IMR-90 (cell line): ENCODE results near the gene USP51. TPM values are rescaled to one million over a fixed set of nuclear protein-coding genes. Genes with fewer than 3 reads are reported as not detected.

Experiments
- ATAC-seq: fragments of 200-7000 bp; cut with Tn5 transposase; 2 replicates; pipeline ENCODE4 v1.9.1; 2020; ENCODE audit warnings: low read depth, mild to moderate bottlenecking, moderate library complexity
- BruUV-seq: library from RNA; stranded (reverse); fragments of 400-500 nt; replicated peaks from 2 replicates; lab custom pipeline; 2021; lab: Mats Ljungman, UMichigan
- CTCF ChIA-PET: fragments of 300-600 bp; formaldehyde crosslinking; extraction: SDS; loops from one replicate; lab custom pipeline; 2021; ENCODE audit warnings: antibody characterized with exemption; lab: Yijun Ruan, JAX
- POLR2A ChIA-PET: fragments of 300-600 bp; sonication (Branson Sonifier 250); formaldehyde crosslinking; loops from one replicate; lab custom pipeline; 2022; ENCODE audit warnings: antibody characterized with exemption; ENCODE audit not compliant: unreplicated experiment; lab: Charles Lee
- DNase-seq: peaks from one replicate; pipeline ENCODE4 v3.0.0; 2013
- H2AFZ ChIP-seq: replicated peaks from 2 replicates; pipeline ENCODE3; 2013; ENCODE audit warnings: low read length, mild to moderate bottlenecking; ENCODE audit not compliant: poor library complexity
- H2AK5ac ChIP-seq: 2 replicates; pipeline ENCODE4 v1.6.1; 2013; ENCODE audit warnings: low read depth, low read length, inconsistent platforms
- H2AK9ac ChIP-seq: replicated peaks from 2 replicates; pipeline ENCODE3; 2013; ENCODE audit warnings: mild to moderate bottlenecking, low read depth, low read length, moderate library complexity; ENCODE audit not compliant: poor library complexity
- H2BK120ac ChIP-seq: 2 replicates; pipeline ENCODE4 v1.6.1; 2013; ENCODE audit warnings: low read depth, low read length, inconsistent platforms
- H2BK15ac ChIP-seq: 3 replicates; pipeline ENCODE4 v1.6.1; 2013; ENCODE audit warnings: low read depth, low read length, inconsistent platforms
- H2BK20ac ChIP-seq: 2 replicates; pipeline ENCODE4 v1.6.1; 2013; ENCODE audit warnings: low read depth, mild to moderate bottlenecking, inconsistent platforms, low read length, moderate library complexity
- H2BK5ac ChIP-seq: 2 replicates; pipeline ENCODE4 v1.6.1; 2013; ENCODE audit warnings: mild to moderate bottlenecking, low read depth, low read length, inconsistent platforms; ENCODE audit not compliant: poor library complexity, severe bottlenecking
- H3K14ac ChIP-seq: replicated peaks from 2 replicates; pipeline ENCODE4 v1.6.1; 2013; ENCODE audit warnings: low read depth, low read length, inconsistent platforms
- H3K18ac ChIP-seq: 2 replicates; pipeline ENCODE4 v1.6.1; 2013; ENCODE audit warnings: low read depth, low read length, control low read depth
- H3K23ac ChIP-seq: 2 replicates; pipeline ENCODE4 v1.6.1; 2013; ENCODE audit warnings: low read depth, low read length, inconsistent platforms
- H3K27ac ChIP-seq: 2 replicates; pipeline ENCODE4 v1.5.1; 2013; ENCODE audit warnings: mild to moderate bottlenecking, control low read depth, low read length; ENCODE audit not compliant: insufficient read depth
- H3K27me3 ChIP-seq: 2 replicates; pipeline ENCODE4 v1.6.1; 2013; ENCODE audit warnings: low read length; ENCODE audit not compliant: control insufficient read depth, insufficient read depth
- H3K36me3 ChIP-seq: 2 replicates; pipeline ENCODE4 v1.6.1; 2013; ENCODE audit warnings: low read length, mixed read lengths; ENCODE audit not compliant: control insufficient read depth, insufficient read depth
- H3K4ac ChIP-seq: 2 replicates; pipeline ENCODE4 v1.6.1; 2013; ENCODE audit warnings: low read depth, low read length, inconsistent platforms
- H3K4me1 ChIP-seq: 2 replicates; pipeline ENCODE4 v1.6.1; 2013; ENCODE audit warnings: low read length, mixed read lengths; ENCODE audit not compliant: control insufficient read depth, insufficient read depth
- H3K4me2 ChIP-seq: 2 replicates; pipeline ENCODE4 v1.6.1; 2013; ENCODE audit warnings: low read depth, mild to moderate bottlenecking, control low read depth, low read length, moderate library complexity
- H3K4me3 ChIP-seq: 2 replicates; pipeline ENCODE4 v1.5.1; 2013; ENCODE audit warnings: low read depth, mild to moderate bottlenecking, control low read depth, low read length, moderate library complexity; ENCODE audit not compliant: insufficient read depth
- H3K56ac ChIP-seq: 2 replicates; pipeline ENCODE4 v1.6.1; 2013; ENCODE audit warnings: low read length, inconsistent platforms; ENCODE audit not compliant: insufficient read depth; ENCODE audit errors: extremely low read depth
- H3K79me1 ChIP-seq, 2 experiments: 2 replicates each; pipeline ENCODE4 v1.6.1; 2013; ENCODE audit warnings: low read length in 2 of 2, inconsistent platforms in 1 of 2, low read depth in 1 of 2
- H3K9ac ChIP-seq: 2 replicates; pipeline ENCODE4 v1.6.1; 2013; ENCODE audit warnings: low read depth, low read length, control low read depth
- H3K9me1 ChIP-seq: 2 replicates; pipeline ENCODE4 v1.6.1; 2013; ENCODE audit warnings: low read length, inconsistent platforms; ENCODE audit not compliant: insufficient read depth
- H3K9me3 ChIP-seq: 2 replicates; pipeline ENCODE4 v1.6.1; 2013; ENCODE audit warnings: low read length; ENCODE audit not compliant: control insufficient read depth, insufficient read depth
- H4K20me1 ChIP-seq: 2 replicates; pipeline ENCODE4 v1.6.1; 2013; ENCODE audit warnings: low read length, inconsistent platforms; ENCODE audit not compliant: insufficient read depth
- H4K5ac ChIP-seq: 2 replicates; pipeline ENCODE4 v1.6.1; 2013; ENCODE audit warnings: mild to moderate bottlenecking, low read depth, low read length, control low read depth
- H4K8ac ChIP-seq, 2 experiments: 2 replicates each; pipeline ENCODE4 v1.6.1; 2013; ENCODE audit warnings: low read depth in 2 of 2, low read length in 2 of 2, control low read depth in 1 of 2, inconsistent platforms in 1 of 2
- H4K91ac ChIP-seq: 2 replicates; pipeline ENCODE4 v1.6.1; 2013; ENCODE audit warnings: low read depth, low read length, inconsistent platforms; ENCODE audit not compliant: insufficient read depth
- BHLHE40 ChIP-seq: fragments of 150-350 bp; IDR thresholded peaks from 2 replicates; pipeline ENCODE4 v1.6.1; 2016; ENCODE audit warnings: mild to moderate bottlenecking, low read depth, low read length
- CEBPB ChIP-seq: IDR thresholded peaks from 2 replicates; pipeline ENCODE4 v1.6.1; 2012; ENCODE audit warnings: low read depth, low read length, improper control_type of control experiment
- CHD1 ChIP-seq: IDR thresholded peaks from 2 replicates; pipeline ENCODE4 v1.6.1; 2012; ENCODE audit warnings: low read depth, low read length, improper control_type of control experiment
- MAFK ChIP-seq: IDR thresholded peaks from 2 replicates; pipeline ENCODE4 v1.6.1; 2012; ENCODE audit warnings: low read depth, low read length, improper control_type of control experiment
- MAZ ChIP-seq: IDR thresholded peaks from 2 replicates; pipeline ENCODE4 v1.6.1; 2012; ENCODE audit warnings: low read depth, mild to moderate bottlenecking, low read length, improper control_type of control experiment, moderate library complexity, borderline replicate concordance
- MXI1 ChIP-seq: IDR thresholded peaks from 2 replicates; pipeline ENCODE4 v1.6.1; 2012; ENCODE audit warnings: low read depth, mild to moderate bottlenecking, low read length, moderate library complexity, borderline replicate concordance
- POLR2A ChIP-seq: IDR thresholded peaks from 2 replicates; pipeline ENCODE4 v1.6.1; 2012; ENCODE audit warnings: mild to moderate bottlenecking, low read depth, low read length
- RAD21 ChIP-seq: IDR thresholded peaks from 2 replicates; pipeline ENCODE4 v1.6.1; 2012; ENCODE audit warnings: low read length, improper control_type of control experiment
- SMC3 ChIP-seq: fragments of 150-350 bp; IDR thresholded peaks from 2 replicates; pipeline ENCODE4 v1.6.1; 2016; ENCODE audit warnings: low read depth, mild to moderate bottlenecking, antibody characterized with exemption, low read length, moderate library complexity
- WGBS, 2 experiments: methylation state at CpG; one replicate each; pipeline versions ENCODE4 v1.1.5 to v1.1.7; 2013; ENCODE audit warnings: missing lambda C conversion rate in 2 of 2; ENCODE audit not compliant: insufficient read length in 1 of 2; ENCODE audit errors: extremely low coverage in 2 of 2; 5-methylcytosine and 5-hydroxymethylcytosine counted together
- dilution Hi-C: fragments of 300-500 bp; cut with HindIII; formaldehyde crosslinking; loops from one replicate; pipeline ENCODE4 v1.14.3; 2018; ENCODE audit warnings: low sequenced_read_pairs; ENCODE audit not compliant: unreplicated experiment
- in situ Hi-C: fragments of 300-500 bp; cut with MboI; formaldehyde crosslinking; loops from 3 replicates; pipeline ENCODE4 v1.14.3; 2019; ENCODE audit warnings: low sequenced_read_pairs, inconsistent platforms, mixed read lengths
- intact Hi-C: fragments of 100-400 bp; cut with micrococcal nuclease; formaldehyde crosslinking; loops from 2 replicates; pipeline ENCODE4 v1.10.0; 2022
- polyA plus RNA-seq, 3 experiments: library from polyadenylated mRNA; depleted of rRNA; stranded (reverse); fragments of >200 nt; gene quantifications; 2 replicates each; pipeline ENCODE4 v1.2.3, GENCODE V29; 2012; ENCODE audit warnings: low replicate concordance in 1 of 3
- total RNA-seq: library from RNA; depleted of rRNA; stranded (reverse); fragments of >200 nt; gene quantifications from 2 replicates; pipeline ENCODE4 v1.2.3, GENCODE V29; 2012
- TF ChIP-seq, protein P1 (sequence below): conservative IDR thresholded peaks from 2 replicates; pipeline ENCODE4 v1.5.1; 2012; ENCODE audit warnings: mild to moderate bottlenecking, low read depth, low read length, improper control_type of control experiment
- TF ChIP-seq, protein P2 (sequence below): fragments of 150-350 bp; IDR thresholded peaks from 2 replicates; pipeline ENCODE4 v1.6.1; 2017; ENCODE audit warnings: mild to moderate bottlenecking, antibody characterized with exemption, low read length, low read depth
- TF ChIP-seq, protein P3 (sequence below): fragments of 150-350 bp; IDR thresholded peaks from 2 replicates; pipeline ENCODE4 v1.6.1; 2016; ENCODE audit warnings: low read depth, mild to moderate bottlenecking, low read length, moderate library complexity, borderline replicate concordance

The USP51 gene
- total and polyA plus RNA-seq, 2 of the 4 experiments (the other 2 are of a cell fraction) = 0.26 to 2.0 TPM

DNA sequence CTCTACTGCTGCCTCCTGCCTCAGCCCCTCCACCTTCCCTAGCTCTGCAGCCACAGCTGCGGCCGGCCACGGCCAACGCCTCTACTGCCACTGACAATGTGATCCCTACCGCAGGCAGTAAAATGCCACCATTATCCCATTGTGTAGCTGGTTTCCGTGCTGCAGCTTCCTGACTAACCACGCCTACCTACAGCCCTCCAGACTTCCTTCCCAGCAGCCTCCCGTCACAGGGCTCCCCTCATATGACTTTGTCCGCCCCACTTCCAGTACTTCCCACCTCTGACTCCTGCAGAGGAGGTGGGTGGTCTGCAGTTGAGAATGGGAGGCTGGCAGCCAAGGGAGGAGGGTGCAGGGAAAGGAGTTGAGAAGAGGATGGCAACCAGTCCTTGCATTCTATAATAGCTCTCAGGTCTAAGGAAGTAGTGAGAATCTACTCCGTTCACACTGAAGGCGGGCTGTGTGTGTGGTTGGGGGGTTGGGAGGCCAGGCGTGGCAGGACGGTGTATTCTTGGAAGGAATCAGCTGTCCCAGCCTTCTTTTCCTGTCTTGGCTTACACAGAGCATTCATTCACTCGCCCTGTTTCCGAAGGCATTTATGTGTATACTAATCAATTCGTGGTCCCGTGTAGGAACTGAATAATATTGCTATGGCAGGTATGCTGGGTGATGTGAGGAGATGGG is 33.1 kb upstream of the USP51 start:
- Histone ChIP-seq H3K56ac (no peak overlapping the region), H2AK9ac (no peak overlapping the region), H3K4me2 (no peak overlapping the region), H3K36me3 (no peaks in the 10 kb centered on the region), H2BK20ac (no peak overlapping the region), H4K20me1 (no peaks in the 10 kb centered on the region), H3K79me1 (no peaks in the 10 kb centered on the region), H2BK15ac (no peak overlapping the region), H3K14ac (no peak overlapping the region), H3K9ac (no peak overlapping the region), H3K4me1 (no peaks in the 10 kb centered on the region), H3K9me3 (no peaks in the 10 kb centered on the region), H3K9me1 (no peaks in the 10 kb centered on the region), H2BK5ac (no peak overlapping the region), H2AFZ (no peak overlapping the region), H3K27me3 (peaks cover 2% of the 10 kb centered on the region), H2BK120ac (no peak overlapping the region), H3K4ac (no peak overlapping the region), H4K91ac (no peak overlapping the region), H3K4me3 (no peak overlapping the region), H3K23ac (no peak overlapping the region), H4K8ac (no peak overlapping the region), H4K5ac (no peak overlapping the region), H2AK5ac (no peak overlapping the region), H3K18ac (no peak overlapping the region), H3K27ac (no peak overlapping the region)
- intact Hi-C loops = loop anchor here (10.0 kb wide), 1 partner anchor 388 kb away; no protein-coding TSS in a partner anchor
- ATAC-seq (no peak), DNase-seq (no peak)
- POLR2A ChIA-PET = no interaction called here
- CTCF ChIA-PET = no interaction called here
- dilution Hi-C loops = no loop called here
- in situ Hi-C loops = no loop called here
- 73% methylated on average over 8 of the region's 17 CpGs; no CpG with 5 or more reads in 1 of the 2 experiments for WGBS, 2 experiments
- no TSS peak for BruUV-seq
- TF ChIP-seq, protein P1, sequence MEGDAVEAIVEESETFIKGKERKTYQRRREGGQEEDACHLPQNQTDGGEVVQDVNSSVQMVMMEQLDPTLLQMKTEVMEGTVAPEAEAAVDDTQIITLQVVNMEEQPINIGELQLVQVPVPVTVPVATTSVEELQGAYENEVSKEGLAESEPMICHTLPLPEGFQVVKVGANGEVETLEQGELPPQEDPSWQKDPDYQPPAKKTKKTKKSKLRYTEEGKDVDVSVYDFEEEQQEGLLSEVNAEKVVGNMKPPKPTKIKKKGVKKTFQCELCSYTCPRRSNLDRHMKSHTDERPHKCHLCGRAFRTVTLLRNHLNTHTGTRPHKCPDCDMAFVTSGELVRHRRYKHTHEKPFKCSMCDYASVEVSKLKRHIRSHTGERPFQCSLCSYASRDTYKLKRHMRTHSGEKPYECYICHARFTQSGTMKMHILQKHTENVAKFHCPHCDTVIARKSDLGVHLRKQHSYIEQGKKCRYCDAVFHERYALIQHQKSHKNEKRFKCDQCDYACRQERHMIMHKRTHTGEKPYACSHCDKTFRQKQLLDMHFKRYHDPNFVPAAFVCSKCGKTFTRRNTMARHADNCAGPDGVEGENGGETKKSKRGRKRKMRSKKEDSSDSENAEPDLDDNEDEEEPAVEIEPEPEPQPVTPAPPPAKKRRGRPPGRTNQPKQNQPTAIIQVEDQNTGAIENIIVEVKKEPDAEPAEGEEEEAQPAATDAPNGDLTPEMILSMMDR = no peak
- no peak for TF ChIP-seq BHLHE40
- TF ChIP-seq POLR2A = no peak
- no peak for TF ChIP-seq MAFK
- no peak for TF ChIP-seq RAD21
- no peak for TF ChIP-seq CEBPB
- TF ChIP-seq SMC3 = no peak
- no peak for TF ChIP-seq CHD1
- no peak for TF ChIP-seq MAZ
- TF ChIP-seq, protein P2, sequence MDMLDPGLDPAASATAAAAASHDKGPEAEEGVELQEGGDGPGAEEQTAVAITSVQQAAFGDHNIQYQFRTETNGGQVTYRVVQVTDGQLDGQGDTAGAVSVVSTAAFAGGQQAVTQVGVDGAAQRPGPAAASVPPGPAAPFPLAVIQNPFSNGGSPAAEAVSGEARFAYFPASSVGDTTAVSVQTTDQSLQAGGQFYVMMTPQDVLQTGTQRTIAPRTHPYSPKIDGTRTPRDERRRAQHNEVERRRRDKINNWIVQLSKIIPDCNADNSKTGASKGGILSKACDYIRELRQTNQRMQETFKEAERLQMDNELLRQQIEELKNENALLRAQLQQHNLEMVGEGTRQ = no peak
- TF ChIP-seq MXI1 = no peak
- TF ChIP-seq, protein P3, sequence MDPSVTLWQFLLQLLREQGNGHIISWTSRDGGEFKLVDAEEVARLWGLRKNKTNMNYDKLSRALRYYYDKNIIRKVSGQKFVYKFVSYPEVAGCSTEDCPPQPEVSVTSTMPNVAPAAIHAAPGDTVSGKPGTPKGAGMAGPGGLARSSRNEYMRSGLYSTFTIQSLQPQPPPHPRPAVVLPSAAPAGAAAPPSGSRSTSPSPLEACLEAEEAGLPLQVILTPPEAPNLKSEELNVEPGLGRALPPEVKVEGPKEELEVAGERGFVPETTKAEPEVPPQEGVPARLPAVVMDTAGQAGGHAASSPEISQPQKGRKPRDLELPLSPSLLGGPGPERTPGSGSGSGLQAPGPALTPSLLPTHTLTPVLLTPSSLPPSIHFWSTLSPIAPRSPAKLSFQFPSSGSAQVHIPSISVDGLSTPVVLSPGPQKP = no peak
